Measurements from ENCODE around the gene FAM107B.

The FAM107B gene

DNA sequence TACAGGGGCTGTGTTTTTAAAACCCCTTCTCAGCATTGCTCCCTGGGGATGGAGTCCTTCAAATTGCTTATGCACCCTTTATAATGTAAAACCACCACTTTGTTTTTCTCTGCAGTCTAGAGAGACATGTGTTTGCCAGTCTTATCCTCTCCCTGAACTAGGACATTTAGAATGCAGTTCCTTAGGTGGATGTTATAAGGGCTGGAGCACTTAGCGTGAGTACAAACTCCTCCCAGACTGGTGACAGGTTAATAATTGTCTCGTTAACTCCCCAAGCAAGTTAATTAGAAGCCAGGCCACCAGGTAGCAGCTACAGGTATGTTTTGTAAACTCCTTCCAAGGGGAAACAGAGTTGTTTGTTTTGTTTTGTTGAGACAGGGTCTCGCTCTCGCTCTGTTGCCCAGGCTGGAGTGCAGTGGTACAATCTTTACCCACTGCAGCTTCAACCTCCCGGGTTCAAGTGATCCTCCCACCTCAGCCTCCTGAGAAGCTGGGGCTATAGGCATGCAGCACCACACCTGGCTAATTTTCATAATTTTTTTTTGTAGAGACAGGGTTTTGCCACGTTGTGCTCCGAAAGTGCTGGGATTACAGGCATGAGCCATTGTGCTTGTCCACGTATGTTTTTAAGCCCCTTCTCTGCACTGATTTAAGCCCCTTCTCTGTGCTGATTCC, 100.2 kb downstream of the FAM107B start:
- Histone ChIP-seq H3K4me3 (ENCODE audit: low read depth, low read length) (no peak overlapping the region), H3K4me1 (ENCODE audit: control insufficient read depth, insufficient read depth, low read length) (no peaks in the 10 kb centered on the region), H3K27ac (ENCODE audit: extremely low read depth, low read depth, low read length) (no peak overlapping the region), H3K36me3 (ENCODE audit: control insufficient read depth in 2 of 2, insufficient read depth in 1 of 2, low read length in 2 of 2) (no peaks in the 10 kb centered on the region), H3K9me3 (ENCODE audit: control insufficient read depth, insufficient read depth, low read depth, low read length) (no peaks in the 10 kb centered on the region)
- ChIA-PET CTCF (no interaction called here), POLR2A (no interaction called here)
- no peak for TF ChIP-seq ZFP69B (tag by site-specific recombination; IDR thresholded peaks at IDR 0.05)
- TF ChIP-seq, protein P1, sequence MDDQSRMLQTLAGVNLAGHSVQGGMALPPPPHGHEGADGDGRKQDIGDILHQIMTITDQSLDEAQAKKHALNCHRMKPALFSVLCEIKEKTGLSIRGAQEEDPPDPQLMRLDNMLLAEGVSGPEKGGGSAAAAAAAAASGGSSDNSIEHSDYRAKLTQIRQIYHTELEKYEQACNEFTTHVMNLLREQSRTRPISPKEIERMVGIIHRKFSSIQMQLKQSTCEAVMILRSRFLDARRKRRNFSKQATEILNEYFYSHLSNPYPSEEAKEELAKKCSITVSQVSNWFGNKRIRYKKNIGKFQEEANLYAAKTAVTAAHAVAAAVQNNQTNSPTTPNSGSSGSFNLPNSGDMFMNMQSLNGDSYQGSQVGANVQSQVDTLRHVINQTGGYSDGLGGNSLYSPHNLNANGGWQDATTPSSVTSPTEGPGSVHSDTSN (CRISPR knock-in tag; IDR thresholded peaks at IDR 0.05): no peak
- no peak for TF ChIP-seq ZNF561 (tag by site-specific recombination; IDR thresholded peaks at IDR 0.05; ENCODE audit: borderline replicate concordance)
- no peak for TF ChIP-seq ZBTB7A (tag by site-specific recombination; IDR thresholded peaks at IDR 0.05; ENCODE audit: low read depth)
- TF ChIP-seq ZBTB21 (tag by site-specific recombination; IDR thresholded peaks at IDR 0.05): no peak
- TF ChIP-seq, protein P2, sequence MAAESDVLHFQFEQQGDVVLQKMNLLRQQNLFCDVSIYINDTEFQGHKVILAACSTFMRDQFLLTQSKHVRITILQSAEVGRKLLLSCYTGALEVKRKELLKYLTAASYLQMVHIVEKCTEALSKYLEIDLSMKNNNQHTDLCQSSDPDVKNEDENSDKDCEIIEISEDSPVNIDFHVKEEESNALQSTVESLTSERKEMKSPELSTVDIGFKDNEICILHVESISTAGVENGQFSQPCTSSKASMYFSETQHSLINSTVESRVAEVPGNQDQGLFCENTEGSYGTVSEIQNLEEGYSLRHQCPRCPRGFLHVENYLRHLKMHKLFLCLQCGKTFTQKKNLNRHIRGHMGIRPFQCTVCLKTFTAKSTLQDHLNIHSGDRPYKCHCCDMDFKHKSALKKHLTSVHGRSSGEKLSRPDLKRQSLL (tag by site-specific recombination; IDR thresholded peaks at IDR 0.05): no peak
- TF ChIP-seq ZNF24 (tag by site-specific recombination; IDR thresholded peaks at IDR 0.05): no peak
- no peak for TF ChIP-seq TCF7L2 (IDR thresholded peaks at IDR 0.05; ENCODE audit: borderline replicate concordance, low read depth, low read length)
- TF ChIP-seq ZNF214 (tag by site-specific recombination; IDR thresholded peaks at IDR 0.05; ENCODE audit: borderline replicate concordance): no peak
- no peak for TF ChIP-seq YY1 (tag by site-specific recombination; IDR thresholded peaks at IDR 0.05)
- no peak for TF ChIP-seq YY2 (tag by site-specific recombination; IDR thresholded peaks at IDR 0.05)
- TF ChIP-seq ZNF184 (tag by site-specific recombination; IDR thresholded peaks at IDR 0.05): no peak
- no peak for TF ChIP-seq ZNF747 (tag by site-specific recombination; IDR thresholded peaks at IDR 0.05)
- TF ChIP-seq ZNF707 (tag by site-specific recombination; IDR thresholded peaks at IDR 0.05): no peak
- no peak for TF ChIP-seq ZNF23 (tag by site-specific recombination; IDR thresholded peaks at IDR 0.05; ENCODE audit: borderline replicate concordance)
- no peak for TF ChIP-seq ZNF404 (tag by site-specific recombination; IDR thresholded peaks at IDR 0.05)
- TF ChIP-seq ZNF843 (tag by site-specific recombination; IDR thresholded peaks at IDR 0.05): no peak

DNA sequence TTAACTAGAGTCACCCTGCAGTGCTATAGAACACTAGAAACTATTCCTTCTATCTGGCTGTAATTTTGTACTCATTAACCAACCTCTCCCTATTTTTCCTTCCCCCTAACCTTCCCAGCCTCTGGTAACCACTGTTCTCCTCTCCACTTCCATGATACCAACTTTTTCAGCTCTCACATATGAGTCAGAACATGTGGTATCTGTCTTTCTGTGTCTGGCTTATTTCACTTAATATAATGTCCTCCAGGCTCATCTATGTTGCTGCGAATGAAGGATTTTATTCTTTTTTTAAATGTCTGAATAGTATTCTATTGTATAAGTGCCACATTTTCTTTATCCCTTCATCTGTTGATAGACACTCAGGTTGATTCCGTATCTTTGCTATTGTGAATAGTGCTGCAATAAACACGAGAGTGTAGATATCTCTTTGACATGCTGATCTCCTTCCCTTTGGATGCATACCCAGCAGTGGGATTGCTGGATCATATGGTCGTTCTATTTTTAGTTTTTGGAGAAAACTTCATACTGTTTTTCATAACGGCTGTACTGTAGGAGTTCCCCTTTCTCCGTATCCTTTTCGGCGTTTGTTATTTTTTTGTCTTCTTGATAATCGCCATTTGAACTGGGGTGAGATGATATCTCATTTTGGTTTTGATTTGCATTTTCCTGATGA, 101.4 kb downstream of the FAM107B start:
- H3K27ac ChIP-seq (ENCODE audit: extremely low read depth, low read depth, low read length): no peak overlapping the region
- H3K4me3 ChIP-seq (ENCODE audit: low read depth, low read length): no peak overlapping the region
- no peaks in the 10 kb centered on the region for H3K9me3 ChIP-seq (ENCODE audit: control insufficient read depth, insufficient read depth, low read depth, low read length)
- no peaks in the 10 kb centered on the region for H3K4me1 ChIP-seq (ENCODE audit: control insufficient read depth, insufficient read depth, low read length)
- H3K36me3 ChIP-seq (ENCODE audit: control insufficient read depth in 2 of 2, insufficient read depth in 1 of 2, low read length in 2 of 2): no peaks in the 10 kb centered on the region
- ChIA-PET CTCF (no interaction called here), POLR2A (no interaction called here)
- no peak for TF ChIP-seq ZNF610 (tag by site-specific recombination; IDR thresholded peaks at IDR 0.05; ENCODE audit: borderline replicate concordance)
- TF ChIP-seq, protein P3, sequence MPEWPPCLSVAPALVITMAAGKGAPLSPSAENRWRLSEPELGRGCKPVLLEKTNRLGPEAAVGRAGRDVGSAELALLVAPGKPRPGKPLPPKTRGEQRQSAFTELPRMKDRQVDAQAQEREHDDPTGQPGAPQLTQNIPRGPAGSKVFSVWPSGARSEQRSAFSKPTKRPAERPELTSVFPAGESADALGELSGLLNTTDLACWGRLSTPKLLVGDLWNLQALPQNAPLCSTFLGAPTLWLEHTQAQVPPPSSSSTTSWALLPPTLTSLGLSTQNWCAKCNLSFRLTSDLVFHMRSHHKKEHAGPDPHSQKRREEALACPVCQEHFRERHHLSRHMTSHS (tag by site-specific recombination; IDR thresholded peaks at IDR 0.05): no peak
- TF ChIP-seq IKZF3 (tag by site-specific recombination; IDR thresholded peaks at IDR 0.05): no peak
- TF ChIP-seq ZNF239 (tag by site-specific recombination; IDR thresholded peaks at IDR 0.05): no peak

Measured in HEK293 (cell line).